SK-N-SH (cell line): Measurements from ENCODE around the gene PCDHA9.

Experiments
- EP300 ChIP-seq, 2 experiments: IDR thresholded peaks; 2 replicates each; pipeline versions ENCODE4 v1.4.0 to v1.6.1; 2012; ENCODE audit warnings: borderline replicate concordance in 1 of 2, low read depth in 1 of 2, low read length in 1 of 2
- TAF1 ChIP-seq: IDR thresholded peaks from 2 replicates; pipeline ENCODE4 v1.6.1; 2012; ENCODE audit warnings: low read depth, mild to moderate bottlenecking, low read length, moderate library complexity, borderline replicate concordance
- TF ChIP-seq, protein P1 (sequence below): fragments of 150-350 bp; IDR thresholded peaks from 2 replicates; pipeline ENCODE4 v1.6.1; 2017; ENCODE audit warnings: antibody characterized with exemption, low read length, low read depth, borderline replicate concordance
- TF ChIP-seq, protein P2 (sequence below): IDR thresholded peaks from 2 replicates; pipeline ENCODE4 v1.6.1; 2012; ENCODE audit warnings: mild to moderate bottlenecking, low read depth, low read length, moderate library complexity
- TF ChIP-seq, protein P3 (sequence below): IDR thresholded peaks from 2 replicates; pipeline ENCODE4 v1.4.0; 2012; ENCODE audit warnings: low read depth
- TF ChIP-seq, protein P4 (sequence below): fragments of 200-600 bp; sonication (generic); IDR thresholded peaks from 2 replicates; pipeline ENCODE4 v1.6.1; 2017; ENCODE audit warnings: antibody characterized with exemption, mild to moderate bottlenecking, moderate library complexity

DNA sequence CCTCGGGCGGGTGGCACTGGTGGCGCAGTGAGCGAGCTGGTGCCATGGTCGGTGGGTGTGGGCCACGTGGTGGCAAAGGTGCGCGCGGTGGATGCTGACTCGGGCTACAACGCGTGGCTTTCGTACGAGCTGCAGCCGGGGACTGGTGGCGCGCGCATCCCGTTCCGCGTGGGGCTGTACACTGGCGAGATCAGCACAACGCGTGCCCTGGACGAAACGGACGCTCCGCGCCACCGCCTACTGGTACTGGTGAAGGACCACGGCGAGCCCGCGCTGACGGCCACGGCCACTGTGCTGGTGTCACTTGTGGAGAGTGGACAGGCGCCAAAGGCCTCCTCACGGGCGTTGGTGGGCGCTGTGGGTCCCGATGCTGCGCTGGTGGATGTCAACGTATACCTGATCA, 39.3 kb upstream of the PCDHA9 start:
- TF ChIP-seq, protein P1, sequence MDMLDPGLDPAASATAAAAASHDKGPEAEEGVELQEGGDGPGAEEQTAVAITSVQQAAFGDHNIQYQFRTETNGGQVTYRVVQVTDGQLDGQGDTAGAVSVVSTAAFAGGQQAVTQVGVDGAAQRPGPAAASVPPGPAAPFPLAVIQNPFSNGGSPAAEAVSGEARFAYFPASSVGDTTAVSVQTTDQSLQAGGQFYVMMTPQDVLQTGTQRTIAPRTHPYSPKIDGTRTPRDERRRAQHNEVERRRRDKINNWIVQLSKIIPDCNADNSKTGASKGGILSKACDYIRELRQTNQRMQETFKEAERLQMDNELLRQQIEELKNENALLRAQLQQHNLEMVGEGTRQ, result no peak
- TF ChIP-seq, protein P2, sequence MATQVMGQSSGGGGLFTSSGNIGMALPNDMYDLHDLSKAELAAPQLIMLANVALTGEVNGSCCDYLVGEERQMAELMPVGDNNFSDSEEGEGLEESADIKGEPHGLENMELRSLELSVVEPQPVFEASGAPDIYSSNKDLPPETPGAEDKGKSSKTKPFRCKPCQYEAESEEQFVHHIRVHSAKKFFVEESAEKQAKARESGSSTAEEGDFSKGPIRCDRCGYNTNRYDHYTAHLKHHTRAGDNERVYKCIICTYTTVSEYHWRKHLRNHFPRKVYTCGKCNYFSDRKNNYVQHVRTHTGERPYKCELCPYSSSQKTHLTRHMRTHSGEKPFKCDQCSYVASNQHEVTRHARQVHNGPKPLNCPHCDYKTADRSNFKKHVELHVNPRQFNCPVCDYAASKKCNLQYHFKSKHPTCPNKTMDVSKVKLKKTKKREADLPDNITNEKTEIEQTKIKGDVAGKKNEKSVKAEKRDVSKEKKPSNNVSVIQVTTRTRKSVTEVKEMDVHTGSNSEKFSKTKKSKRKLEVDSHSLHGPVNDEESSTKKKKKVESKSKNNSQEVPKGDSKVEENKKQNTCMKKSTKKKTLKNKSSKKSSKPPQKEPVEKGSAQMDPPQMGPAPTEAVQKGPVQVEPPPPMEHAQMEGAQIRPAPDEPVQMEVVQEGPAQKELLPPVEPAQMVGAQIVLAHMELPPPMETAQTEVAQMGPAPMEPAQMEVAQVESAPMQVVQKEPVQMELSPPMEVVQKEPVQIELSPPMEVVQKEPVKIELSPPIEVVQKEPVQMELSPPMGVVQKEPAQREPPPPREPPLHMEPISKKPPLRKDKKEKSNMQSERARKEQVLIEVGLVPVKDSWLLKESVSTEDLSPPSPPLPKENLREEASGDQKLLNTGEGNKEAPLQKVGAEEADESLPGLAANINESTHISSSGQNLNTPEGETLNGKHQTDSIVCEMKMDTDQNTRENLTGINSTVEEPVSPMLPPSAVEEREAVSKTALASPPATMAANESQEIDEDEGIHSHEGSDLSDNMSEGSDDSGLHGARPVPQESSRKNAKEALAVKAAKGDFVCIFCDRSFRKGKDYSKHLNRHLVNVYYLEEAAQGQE, result no peak
- TF ChIP-seq EP300 (IDR thresholded peaks at IDR 0.05; ENCODE audit: borderline replicate concordance in 1 of 2, low read depth in 1 of 2, low read length in 1 of 2) (no peak), TAF1 (no peak)
- TF ChIP-seq, protein P3, sequence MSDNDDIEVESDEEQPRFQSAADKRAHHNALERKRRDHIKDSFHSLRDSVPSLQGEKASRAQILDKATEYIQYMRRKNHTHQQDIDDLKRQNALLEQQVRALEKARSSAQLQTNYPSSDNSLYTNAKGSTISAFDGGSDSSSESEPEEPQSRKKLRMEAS, result no peak
- TF ChIP-seq, protein P4, sequence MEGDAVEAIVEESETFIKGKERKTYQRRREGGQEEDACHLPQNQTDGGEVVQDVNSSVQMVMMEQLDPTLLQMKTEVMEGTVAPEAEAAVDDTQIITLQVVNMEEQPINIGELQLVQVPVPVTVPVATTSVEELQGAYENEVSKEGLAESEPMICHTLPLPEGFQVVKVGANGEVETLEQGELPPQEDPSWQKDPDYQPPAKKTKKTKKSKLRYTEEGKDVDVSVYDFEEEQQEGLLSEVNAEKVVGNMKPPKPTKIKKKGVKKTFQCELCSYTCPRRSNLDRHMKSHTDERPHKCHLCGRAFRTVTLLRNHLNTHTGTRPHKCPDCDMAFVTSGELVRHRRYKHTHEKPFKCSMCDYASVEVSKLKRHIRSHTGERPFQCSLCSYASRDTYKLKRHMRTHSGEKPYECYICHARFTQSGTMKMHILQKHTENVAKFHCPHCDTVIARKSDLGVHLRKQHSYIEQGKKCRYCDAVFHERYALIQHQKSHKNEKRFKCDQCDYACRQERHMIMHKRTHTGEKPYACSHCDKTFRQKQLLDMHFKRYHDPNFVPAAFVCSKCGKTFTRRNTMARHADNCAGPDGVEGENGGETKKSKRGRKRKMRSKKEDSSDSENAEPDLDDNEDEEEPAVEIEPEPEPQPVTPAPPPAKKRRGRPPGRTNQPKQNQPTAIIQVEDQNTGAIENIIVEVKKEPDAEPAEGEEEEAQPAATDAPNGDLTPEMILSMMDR, result no peak
